ENCODE measurements around the gene RAB11FIP3.

GRCh38 chr16:559411-560203, 134.2 kb downstream of the RAB11FIP3 start:
- TF ChIP-seq MAX (IDR thresholded peaks at IDR 0.05) (no peak), TAF1 (IDR thresholded peaks at IDR 0.05; ENCODE audit: low read depth) (no peak), EP300 (IDR thresholded peaks at IDR 0.05; ENCODE audit: borderline replicate concordance) (no peak), FOXM1 (IDR thresholded peaks at IDR 0.05; ENCODE audit: borderline replicate concordance, low read depth) (no peak)
